Endodermal cell (in vitro differentiated cells): ENCODE measurements around the gene E2F7. TPM values are rescaled to one million over a fixed set of nuclear protein-coding genes. Genes with fewer than 3 reads are reported as not detected.

Experiments used
- DNase-seq: peaks from one replicate; pipeline ENCODE4 v3.0.0-alpha.2; 2017
- H3K27ac ChIP-seq: 2 replicates; pipeline ENCODE4 v1.5.1; 2013; ENCODE audit warnings: mild to moderate bottlenecking, low read depth, low read length, moderate library complexity
- H3K27me3 ChIP-seq: 2 replicates; pipeline ENCODE4 v1.6.1; 2013; ENCODE audit warnings: mild to moderate bottlenecking, low read length, moderate library complexity; ENCODE audit not compliant: insufficient read depth, control insufficient read depth, poor library complexity, severe bottlenecking
- H3K36me3 ChIP-seq: 2 replicates; pipeline ENCODE4 v1.7.0; 2013; ENCODE audit warnings: mild to moderate bottlenecking, low read length, moderate library complexity; ENCODE audit not compliant: control insufficient read depth, insufficient read depth
- H3K4me1 ChIP-seq: one replicate; pipeline ENCODE4 v1.7.0; 2013; ENCODE audit warnings: low read length; ENCODE audit not compliant: control insufficient read depth, insufficient read depth
- H3K4me3 ChIP-seq: 2 replicates; pipeline ENCODE4 v1.5.1; 2013; ENCODE audit warnings: mild to moderate bottlenecking, low read length, moderate library complexity
- H3K9ac ChIP-seq: 2 replicates; pipeline ENCODE4 v1.6.1; 2013; ENCODE audit warnings: mild to moderate bottlenecking, low read length, moderate library complexity; ENCODE audit not compliant: poor library complexity, severe bottlenecking; ENCODE audit errors: extremely low read depth
- H3K9me3 ChIP-seq: 2 replicates; pipeline ENCODE4 v1.6.1; 2013; ENCODE audit warnings: mild to moderate bottlenecking, low read length, moderate library complexity; ENCODE audit not compliant: control insufficient read depth
- H3K27ac Mint-ChIP-seq: 2 replicates; pipeline ENCODE4 v1.8.0; 2020; ENCODE audit warnings: mixed read lengths
- H3K27me3 Mint-ChIP-seq: 2 replicates; pipeline ENCODE4 v1.8.0; 2021; ENCODE audit warnings: mild to moderate bottlenecking, mixed read lengths; ENCODE audit not compliant: insufficient read depth
- H3K36me3 Mint-ChIP-seq: 2 replicates; pipeline ENCODE4 v1.8.0; 2020; ENCODE audit warnings: low read depth, mixed read lengths
- H3K4me1 Mint-ChIP-seq: 2 replicates; pipeline ENCODE4 v1.8.0; 2020; ENCODE audit warnings: mixed read lengths
- H3K4me3 Mint-ChIP-seq: 2 replicates; pipeline ENCODE4 v1.8.0; 2020; ENCODE audit warnings: mild to moderate bottlenecking, moderate library complexity, mixed read lengths
- H3K9me3 Mint-ChIP-seq: 2 replicates; pipeline ENCODE4 v1.8.0; 2020; ENCODE audit warnings: mild to moderate bottlenecking, mixed read lengths
- WGBS, 2 experiments: methylation state at CpG; one replicate each; pipeline versions ENCODE4 v1.1.5 to v1.1.7; 2013; ENCODE audit warnings: missing lambda C conversion rate in 2 of 2, mixed read lengths in 1 of 2; ENCODE audit not compliant: insufficient coverage in 1 of 2, insufficient read length in 1 of 2; 5-methylcytosine and 5-hydroxymethylcytosine counted together
- total RNA-seq, 2 donors: library from RNA; stranded (reverse); fragmentation: NEBNext Ultra II Directional in 1 of 2; extraction: Animal tissue kit (Norgen Biotek cat#: 25700) in 1 of 2; gene quantifications; 2 replicates in 1 of 2; 3 replicates in 1 of 2; pipeline ENCODE4 v1.2.1, GENCODE V29; 2021
- TF ChIP-seq, protein P1 (sequence below): fragments of 200-600 bp; sonication (generic); conservative IDR thresholded peaks from 2 replicates; pipeline ENCODE4 v1.5.0; 2021; ENCODE audit warnings: antibody characterized with exemption, mild to moderate bottlenecking

Gene E2F7
- total RNA-seq, 2 donors from 2014 or later: 21.0 to 21.2 TPM

DNA sequence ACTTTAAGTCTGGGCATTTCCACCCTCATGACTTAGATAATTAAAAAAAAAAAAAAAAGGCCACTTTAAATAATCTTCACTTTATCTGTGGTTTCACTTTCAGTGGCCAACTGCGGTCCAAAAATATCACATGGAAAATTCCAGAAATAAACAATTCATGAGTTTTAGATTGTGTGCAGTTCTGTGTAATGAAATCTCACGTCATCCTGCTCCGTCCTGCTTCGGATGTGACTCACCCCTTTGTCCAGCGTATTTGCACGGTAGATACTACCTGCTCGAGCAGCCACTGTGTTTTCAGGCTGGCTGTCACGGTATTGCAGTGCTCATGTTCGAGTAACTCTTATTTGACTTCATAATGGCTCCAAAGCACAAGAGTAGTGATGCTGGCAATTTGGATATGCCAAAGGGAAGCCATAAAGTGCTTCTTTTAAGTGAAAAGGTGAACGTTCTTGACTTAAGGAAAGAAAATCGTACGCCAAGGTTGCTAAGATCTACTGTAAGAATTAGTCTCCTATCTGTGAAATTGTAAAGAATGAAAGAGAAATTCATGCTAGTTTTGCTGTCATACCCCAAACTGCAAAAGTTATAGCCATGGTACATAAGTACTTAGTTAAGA, 2.4 kb downstream of the E2F7 start:
- Histone ChIP-seq H3K4me1 (no peaks in the 10 kb centered on the region), H3K4me3 (no peak overlapping the region), H3K9me3 (no peaks in the 10 kb centered on the region), H3K36me3 (peaks cover 10% of the 10 kb centered on the region), H3K9ac (no peak overlapping the region), H3K27ac (no peak overlapping the region), H3K27me3 (no peaks in the 10 kb centered on the region)
- Mint-ChIP-seq H3K27me3 (no peaks in the 10 kb centered on the region), H3K4me1 (peaks cover 11% of the 10 kb centered on the region), H3K36me3 (peaks cover 12% of the 10 kb centered on the region), H3K27ac (no peak overlapping the region), H3K9me3 (no peaks in the 10 kb centered on the region), H3K4me3 (no peak overlapping the region)
- TF ChIP-seq, protein P1, sequence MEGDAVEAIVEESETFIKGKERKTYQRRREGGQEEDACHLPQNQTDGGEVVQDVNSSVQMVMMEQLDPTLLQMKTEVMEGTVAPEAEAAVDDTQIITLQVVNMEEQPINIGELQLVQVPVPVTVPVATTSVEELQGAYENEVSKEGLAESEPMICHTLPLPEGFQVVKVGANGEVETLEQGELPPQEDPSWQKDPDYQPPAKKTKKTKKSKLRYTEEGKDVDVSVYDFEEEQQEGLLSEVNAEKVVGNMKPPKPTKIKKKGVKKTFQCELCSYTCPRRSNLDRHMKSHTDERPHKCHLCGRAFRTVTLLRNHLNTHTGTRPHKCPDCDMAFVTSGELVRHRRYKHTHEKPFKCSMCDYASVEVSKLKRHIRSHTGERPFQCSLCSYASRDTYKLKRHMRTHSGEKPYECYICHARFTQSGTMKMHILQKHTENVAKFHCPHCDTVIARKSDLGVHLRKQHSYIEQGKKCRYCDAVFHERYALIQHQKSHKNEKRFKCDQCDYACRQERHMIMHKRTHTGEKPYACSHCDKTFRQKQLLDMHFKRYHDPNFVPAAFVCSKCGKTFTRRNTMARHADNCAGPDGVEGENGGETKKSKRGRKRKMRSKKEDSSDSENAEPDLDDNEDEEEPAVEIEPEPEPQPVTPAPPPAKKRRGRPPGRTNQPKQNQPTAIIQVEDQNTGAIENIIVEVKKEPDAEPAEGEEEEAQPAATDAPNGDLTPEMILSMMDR: no peak
- no peak for DNase-seq
- WGBS, 2 experiments: 96 to 99% methylated on average over 11 to 12 of the region's 12 CpGs

DNA sequence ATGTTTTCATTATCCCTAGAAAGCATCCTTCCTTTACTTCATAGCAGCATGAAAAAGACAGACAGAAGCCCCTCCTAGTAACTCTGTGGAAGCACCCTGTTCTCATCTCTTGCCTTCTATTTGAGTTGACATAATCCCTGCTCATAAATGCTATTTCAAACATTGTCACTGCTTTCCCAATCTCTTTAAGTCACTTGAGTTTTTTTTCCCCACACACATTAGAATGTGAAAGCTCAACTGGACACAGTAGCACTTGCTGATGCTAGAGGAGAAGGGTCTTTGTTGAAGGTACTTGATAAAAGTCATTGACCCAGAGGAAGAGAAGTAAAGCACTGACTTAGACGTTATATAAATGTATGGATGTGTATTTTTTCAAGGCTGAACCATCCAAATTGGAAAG, 3.0 kb downstream of the E2F7 start:
- Histone ChIP-seq H3K4me1 (no peaks in the 10 kb centered on the region), H3K36me3 (peaks cover 10% of the 10 kb centered on the region), H3K27me3 (no peaks in the 10 kb centered on the region), H3K27ac (no peak overlapping the region), H3K9ac (no peak overlapping the region), H3K4me3 (no peak overlapping the region), H3K9me3 (no peaks in the 10 kb centered on the region)
- TF ChIP-seq, protein P1: no peak
- peaks cover 11% of the 10 kb centered on the region for H3K4me1 Mint-ChIP-seq
- peaks cover 17% of the 10 kb centered on the region for H3K36me3 Mint-ChIP-seq
- H3K4me3 Mint-ChIP-seq: no peak overlapping the region
- no peak for DNase-seq
- WGBS, 2 experiments: 71% methylated on average over 1 of the region's 1 CpG; no CpG with 5 or more reads in 1 of the 2 experiments
- no peaks in the 10 kb centered on the region for H3K9me3 Mint-ChIP-seq
- H3K27ac Mint-ChIP-seq: no peak overlapping the region
- no peaks in the 10 kb centered on the region for H3K27me3 Mint-ChIP-seq

DNA sequence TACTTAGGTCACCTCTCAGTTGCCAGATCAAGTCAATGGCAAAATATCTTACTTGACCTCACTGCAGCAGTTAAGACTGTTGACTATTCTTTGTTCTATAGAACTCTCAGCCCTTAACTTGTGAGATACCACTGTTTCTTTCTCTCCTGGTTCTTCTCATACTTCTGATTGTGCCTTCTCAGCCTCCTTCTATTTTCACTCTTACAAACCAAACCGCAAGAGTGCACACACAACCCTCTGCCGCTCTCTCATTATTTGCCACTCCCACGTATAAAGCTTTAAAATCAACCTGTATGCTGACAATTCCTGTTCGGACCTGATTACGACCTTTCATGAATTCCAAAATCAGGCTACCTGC, 4.5 kb downstream of the E2F7 start:
- H3K27ac Mint-ChIP-seq: no peak overlapping the region
- H3K27ac ChIP-seq: no peak overlapping the region
- H3K9me3 Mint-ChIP-seq: no peaks in the 10 kb centered on the region
- H3K9me3 ChIP-seq: no peaks in the 10 kb centered on the region
- H3K4me3 Mint-ChIP-seq: no peak overlapping the region
- TF ChIP-seq, protein P1: no peak
- H3K36me3 Mint-ChIP-seq: peaks cover 21% of the 10 kb centered on the region
- peaks cover 6% of the 10 kb centered on the region for H3K4me1 Mint-ChIP-seq
- 97 to 100% methylated on average over 5 of the region's 5 CpGs for WGBS, 2 experiments
- no peak overlapping the region for H3K4me3 ChIP-seq
- H3K9ac ChIP-seq: no peak overlapping the region
- no peaks in the 10 kb centered on the region for H3K27me3 Mint-ChIP-seq
- H3K27me3 ChIP-seq: no peaks in the 10 kb centered on the region
- no peak for DNase-seq
- no peaks in the 10 kb centered on the region for H3K4me1 ChIP-seq
- peaks cover 13% of the 10 kb centered on the region for H3K36me3 ChIP-seq
